Karpas-422 (cell line): ENCODE data around the gene TMEM169. TPM values are rescaled to one million over a fixed set of nuclear protein-coding genes. Genes with fewer than 3 reads are reported as not detected.
A peak's percentile ranks its signal among the peaks of the same experiment; 100 is the strongest.

Source experiments
- DNase-seq: peaks from one replicate; pipeline ENCODE4 v3.0.0-alpha.2; 2015
- H2AFZ ChIP-seq: fragments of 200-600 bp; sonication (generic); 2 replicates; pipeline ENCODE4 v1.6.1; 2014; ENCODE audit warnings: antibody characterized with exemption, low read length, mixed read lengths
- H3K27ac ChIP-seq: fragments of 200-600 bp; sonication (generic); 2 replicates; pipeline ENCODE4 v1.5.1; 2014; ENCODE audit warnings: mild to moderate bottlenecking, low read length, moderate library complexity
- H3K27me3 ChIP-seq: fragments of 200-600 bp; sonication (generic); 2 replicates; pipeline ENCODE4 v1.6.1; 2014; ENCODE audit warnings: low read length, mixed read lengths
- H3K36me3 ChIP-seq: fragments of 200-600 bp; sonication (generic); 2 replicates; pipeline ENCODE4 v1.6.1; 2014; ENCODE audit warnings: low read length, mixed read lengths; ENCODE audit not compliant: insufficient read depth
- H3K4me1 ChIP-seq: fragments of 200-600 bp; sonication (generic); 2 replicates; pipeline ENCODE4 v1.6.1; 2014; ENCODE audit warnings: mild to moderate bottlenecking, low read length, mixed read lengths
- H3K4me2 ChIP-seq: fragments of 200-600 bp; sonication (generic); 2 replicates; pipeline ENCODE4 v1.6.1; 2014; ENCODE audit warnings: low read length, low read depth, mild to moderate bottlenecking; ENCODE audit not compliant: poor library complexity, severe bottlenecking
- H3K4me3 ChIP-seq: fragments of 200-600 bp; sonication (generic); 2 replicates; pipeline ENCODE4 v1.5.1; 2014; ENCODE audit warnings: mild to moderate bottlenecking, antibody characterized with exemption, low read length, mixed read lengths
- H3K79me2 ChIP-seq: fragments of 200-600 bp; sonication (generic); 2 replicates; pipeline ENCODE4 v1.6.1; 2014; ENCODE audit warnings: mild to moderate bottlenecking, low read length, mixed read lengths
- H3K9ac ChIP-seq: fragments of 200-600 bp; sonication (generic); 2 replicates; pipeline ENCODE4 v1.6.0; 2014; ENCODE audit warnings: low read length
- H3K9me2 ChIP-seq: fragments of 200-600 bp; sonication (generic), shearing (Covaris generic); replicated peaks from 2 replicates; pipeline ENCODE4 v1.6.0; 2014; ENCODE audit warnings: mild to moderate bottlenecking, low read length, moderate library complexity; ENCODE audit not compliant: insufficient read depth
- H3K9me3 ChIP-seq: fragments of 300-700, 200-600 bp; sonication (generic); 2 replicates; pipeline ENCODE4 v1.6.1; 2014; ENCODE audit warnings: low read length, mixed read lengths
- H4K20me1 ChIP-seq: fragments of 200-600 bp; sonication (generic); 2 replicates; pipeline ENCODE4 v1.6.1; 2014; ENCODE audit warnings: mild to moderate bottlenecking, antibody characterized with exemption, low read length, low read depth; ENCODE audit not compliant: insufficient read depth
- total RNA-seq: library from RNA; depleted of rRNA; stranded (reverse); fragments of >200 nt; shearing (Covaris generic); gene quantifications from 2 replicates; pipeline ENCODE4 v1.2.3, GENCODE V29; 2014; ENCODE audit warnings: low replicate concordance

Gene TMEM169
- total RNA-seq, 1 experiment from 2014 or later = not detected

GRCh38 chr2:216110620-216111019 lies 28.9 kb downstream of the TMEM169 start:
- peak overlapping the region; percentile 98 for H3K9ac ChIP-seq
- no peaks in the 10 kb centered on the region for H3K27me3 ChIP-seq
- H3K9me2 ChIP-seq = no peaks in the 10 kb centered on the region
- peak overlapping the region; percentile 87 for H3K27ac ChIP-seq
- H4K20me1 ChIP-seq = peaks cover 12% of the 10 kb centered on the region; the same call in 1 of the 2 replicates
- peak overlapping the region; percentile 94 for H3K4me2 ChIP-seq
- peak overlapping the region; percentile 95 for H3K4me3 ChIP-seq
- H2AFZ ChIP-seq = no peak overlapping the region
- H3K4me1 ChIP-seq = peaks cover 54% of the 10 kb centered on the region
- H3K36me3 ChIP-seq = peaks cover 44% of the 10 kb centered on the region
- no peaks in the 10 kb centered on the region for H3K9me3 ChIP-seq
- H3K79me2 ChIP-seq = peaks cover 43% of the 10 kb centered on the region
- no peak for DNase-seq

DNA sequence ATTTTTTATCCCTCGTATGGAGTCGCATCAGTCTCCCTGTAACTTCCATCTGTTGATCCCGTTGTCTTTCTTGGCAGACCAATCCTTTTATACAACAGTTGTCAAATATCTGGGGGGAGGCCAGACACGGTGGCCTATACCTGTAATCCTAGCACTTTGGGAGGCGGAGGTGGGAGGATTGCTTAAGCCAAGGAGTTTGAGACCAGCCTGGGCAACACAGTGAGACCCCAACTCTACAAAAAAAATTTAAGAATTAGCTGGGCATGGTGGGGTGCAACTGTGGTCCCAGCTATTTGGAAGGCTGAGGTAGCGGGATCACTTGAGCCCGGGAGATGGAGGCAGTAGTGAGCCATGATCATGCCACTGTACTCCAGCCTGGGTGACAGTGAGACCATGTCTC lies 29.4 kb downstream of the TMEM169 start:
- peak overlapping the region; percentile 98 for H3K9ac ChIP-seq

GRCh38 chr2:216112926-216113325 lies 31.2 kb downstream of the TMEM169 start:
- H2AFZ ChIP-seq = no peak overlapping the region
- H4K20me1 ChIP-seq = peaks cover 22% of the 10 kb centered on the region; the same call in 1 of the 2 replicates
- H3K36me3 ChIP-seq = peaks cover 67% of the 10 kb centered on the region
- H3K79me2 ChIP-seq = peaks cover 66% of the 10 kb centered on the region
- H3K27me3 ChIP-seq = no peaks in the 10 kb centered on the region
- peaks cover 60% of the 10 kb centered on the region for H3K4me1 ChIP-seq
- H3K9me2 ChIP-seq = no peaks in the 10 kb centered on the region
- H3K9ac ChIP-seq = no peak overlapping the region
- H3K4me3 ChIP-seq = no peak overlapping the region
- no peaks in the 10 kb centered on the region for H3K9me3 ChIP-seq
- no peak for DNase-seq
- H3K4me2 ChIP-seq = no peak overlapping the region
- H3K27ac ChIP-seq = no peak overlapping the region

More for the DNA sequence above, 29.4 kb downstream of the TMEM169 start:
- DNase-seq = no peak
- peak overlapping the region; percentile 94 for H3K4me2 ChIP-seq
- H3K27me3 ChIP-seq = no peaks in the 10 kb centered on the region
- H3K27ac ChIP-seq = no peak overlapping the region; the same call in 1 of the 2 replicates
- peak overlapping the region; percentile 95 for H3K4me3 ChIP-seq
- H3K4me1 ChIP-seq = peaks cover 59% of the 10 kb centered on the region
- no peak overlapping the region for H2AFZ ChIP-seq
- H3K79me2 ChIP-seq = peaks cover 48% of the 10 kb centered on the region
- no peaks in the 10 kb centered on the region for H3K9me3 ChIP-seq
- no peaks in the 10 kb centered on the region for H3K9me2 ChIP-seq
- peaks cover 49% of the 10 kb centered on the region for H3K36me3 ChIP-seq
- H4K20me1 ChIP-seq = peaks cover 12% of the 10 kb centered on the region; the same call in 1 of the 2 replicates

GRCh38 chr2:216113572-216113971 lies 31.9 kb downstream of the TMEM169 start:
- no peaks in the 10 kb centered on the region for H3K9me2 ChIP-seq
- H2AFZ ChIP-seq = no peak overlapping the region
- H3K36me3 ChIP-seq = peaks cover 73% of the 10 kb centered on the region
- no peak overlapping the region for H3K9ac ChIP-seq
- no peak for DNase-seq
- H3K9me3 ChIP-seq = no peaks in the 10 kb centered on the region
- H3K4me1 ChIP-seq = peaks cover 56% of the 10 kb centered on the region
- H4K20me1 ChIP-seq = peaks cover 22% of the 10 kb centered on the region; the same call in 1 of the 2 replicates
- no peak overlapping the region for H3K4me2 ChIP-seq
- H3K27ac ChIP-seq = no peak overlapping the region
- H3K27me3 ChIP-seq = no peaks in the 10 kb centered on the region
- H3K79me2 ChIP-seq = peaks cover 72% of the 10 kb centered on the region
- no peak overlapping the region for H3K4me3 ChIP-seq

- Histone ChIP-seq H3K79me2 (peaks cover 78% of the 10 kb centered on the region), H3K4me3 (no peak overlapping the region), H2AFZ (no peak overlapping the region), H3K36me3 (peaks cover 81% of the 10 kb centered on the region), H3K9ac (no peak overlapping the region), H4K20me1 (peaks cover 25% of the 10 kb centered on the region; the same call in 1 of the 2 replicates), H3K4me2 (no peak overlapping the region), H3K4me1 (peaks cover 52% of the 10 kb centered on the region), H3K27ac (no peak overlapping the region), H3K9me3 (no peaks in the 10 kb centered on the region), H3K9me2 (no peaks in the 10 kb centered on the region), H3K27me3 (no peaks in the 10 kb centered on the region)
- DNase-seq = no peak
These were observed 32.6 kb downstream of the TMEM169 start for GRCh38 chr2:216114382-216114713.

DNA sequence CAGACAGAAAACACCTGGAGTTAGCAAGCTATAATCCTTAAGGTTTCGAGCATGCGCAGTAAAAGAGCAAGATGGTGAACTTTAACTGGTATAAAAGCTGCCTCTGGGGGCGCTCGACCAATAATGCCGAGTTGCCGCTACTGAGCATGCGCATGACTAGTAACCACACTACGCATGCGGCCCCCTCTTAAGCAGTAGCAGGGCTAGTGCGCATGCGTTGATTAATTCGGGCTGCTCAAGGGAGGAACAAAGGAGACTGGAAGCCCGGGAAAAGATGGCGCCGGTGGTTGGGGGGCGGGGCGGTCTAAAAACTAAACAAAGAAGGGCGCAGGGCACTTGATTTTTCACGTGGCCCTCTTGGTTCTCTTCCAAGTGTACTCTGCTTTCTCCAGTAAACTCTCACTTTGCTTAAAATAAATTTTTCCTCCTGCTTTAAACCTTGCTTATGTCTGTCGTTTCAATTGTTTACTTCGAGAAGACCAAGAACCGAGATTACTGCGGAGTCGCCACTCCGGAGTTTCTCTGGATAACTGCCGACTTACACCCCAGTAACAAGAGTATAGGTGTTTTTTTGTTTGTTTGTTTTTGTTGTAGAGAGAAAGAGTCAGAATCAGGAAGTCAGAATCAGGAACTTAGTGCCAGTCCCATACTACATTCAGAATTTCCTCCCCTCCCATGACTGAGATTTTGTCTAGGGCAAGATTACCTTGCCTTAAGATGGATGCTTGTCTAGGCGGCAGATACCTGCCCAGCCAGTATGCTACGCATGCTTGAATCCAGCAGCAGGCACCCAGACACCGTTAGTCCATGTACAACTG lies 33.2 kb downstream of the TMEM169 start:
- DNase-seq = peak; percentile 97
- Histone ChIP-seq H3K4me3 (peak overlapping the region; percentile 53), H3K4me2 (peak overlapping the region; percentile 60), H3K9me2 (no peaks in the 10 kb centered on the region), H3K4me1 (peaks cover 52% of the 10 kb centered on the region), H3K36me3 (peaks cover 87% of the 10 kb centered on the region), H3K79me2 (peaks cover 78% of the 10 kb centered on the region), H3K27me3 (no peaks in the 10 kb centered on the region), H3K9ac (0 out of 2 replicates have a peak overlapping the region, but pooled peaks have one; percentile 10), H2AFZ (no peak overlapping the region), H3K27ac (no peak overlapping the region), H3K9me3 (no peaks in the 10 kb centered on the region), H4K20me1 (peaks cover 27% of the 10 kb centered on the region; the same call in 1 of the 2 replicates)

DNA sequence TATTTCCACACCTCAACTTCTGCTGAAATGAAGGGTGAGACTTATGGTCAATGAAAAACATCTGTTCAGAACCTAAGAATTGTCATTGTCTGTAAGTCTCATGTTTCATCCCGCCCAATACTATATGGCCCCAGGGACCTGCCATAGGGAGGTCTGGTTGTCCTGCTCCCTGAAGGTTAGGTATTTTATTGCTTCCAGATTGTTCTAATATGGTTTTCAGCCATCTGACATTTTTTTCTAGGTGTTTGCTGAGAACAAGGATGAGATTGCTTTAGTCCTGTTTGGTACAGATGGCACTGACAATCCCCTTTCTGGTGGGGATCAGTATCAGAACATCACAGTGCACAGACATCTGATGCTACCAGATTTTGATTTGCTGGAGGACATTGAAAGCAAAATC lies 34.7 kb downstream of the TMEM169 start:
- H3K9me3 ChIP-seq = no peaks in the 10 kb centered on the region
- no peak overlapping the region for H3K9ac ChIP-seq
- no peak overlapping the region for H3K27ac ChIP-seq
- peaks cover 38% of the 10 kb centered on the region for H3K4me1 ChIP-seq
- H3K9me2 ChIP-seq = no peaks in the 10 kb centered on the region
- H3K4me3 ChIP-seq = no peak overlapping the region
- no peaks in the 10 kb centered on the region for H3K27me3 ChIP-seq
- H4K20me1 ChIP-seq = peaks cover 21% of the 10 kb centered on the region; the same call in 1 of the 2 replicates
- no peak for DNase-seq
- H2AFZ ChIP-seq = no peak overlapping the region
- H3K36me3 ChIP-seq = peaks cover 85% of the 10 kb centered on the region
- H3K79me2 ChIP-seq = peaks cover 74% of the 10 kb centered on the region
- H3K4me2 ChIP-seq = no peak overlapping the region

DNA sequence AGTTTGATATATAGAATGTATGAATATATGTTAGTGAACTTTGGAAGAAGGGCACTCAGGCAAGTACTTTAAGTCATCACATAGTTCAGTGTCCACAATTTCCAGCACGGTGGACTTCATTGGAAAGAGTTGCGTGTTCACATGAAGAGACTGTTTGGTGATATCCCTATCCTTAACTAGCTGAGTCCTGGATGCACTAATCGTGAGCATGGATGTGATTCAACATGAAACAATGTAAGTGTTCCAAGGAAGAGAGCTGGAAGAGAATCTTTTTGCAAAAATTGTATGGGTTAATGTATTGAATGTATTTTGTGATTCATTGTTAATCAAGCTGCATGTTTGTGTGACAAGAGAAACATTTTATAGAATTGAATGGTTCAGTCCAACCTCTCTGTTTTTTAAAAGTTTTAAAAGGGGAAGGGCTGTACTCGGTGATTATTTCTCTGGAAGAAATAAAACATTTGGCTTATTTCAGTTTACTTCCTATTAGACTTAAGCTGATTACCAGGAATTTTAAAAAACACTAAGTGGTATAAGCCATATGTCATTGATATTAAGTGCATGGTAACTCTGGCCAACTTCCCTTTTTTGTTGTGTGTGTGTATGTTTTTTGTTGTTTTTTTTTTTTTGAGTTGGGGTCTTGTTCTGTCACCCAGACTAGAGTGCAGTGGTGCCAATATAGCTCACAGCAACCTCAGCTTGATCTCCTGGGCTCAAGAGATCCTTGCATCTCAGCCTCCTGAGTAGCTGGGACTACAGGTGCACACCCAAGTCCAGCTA lies 36.0 kb downstream of the TMEM169 start:
- Histone ChIP-seq H4K20me1 (peaks cover 22% of the 10 kb centered on the region; the same call in 1 of the 2 replicates), H3K27ac (no peak overlapping the region)

More for the DNA sequence above, 36.0 kb downstream of the TMEM169 start:
- Histone ChIP-seq H3K4me1 (peaks cover 25% of the 10 kb centered on the region), H3K9me3 (no peaks in the 10 kb centered on the region), H2AFZ (no peak overlapping the region), H3K9ac (no peak overlapping the region), H3K79me2 (peaks cover 76% of the 10 kb centered on the region), H3K4me3 (no peak overlapping the region), H3K36me3 (peaks cover 84% of the 10 kb centered on the region), H3K4me2 (no peak overlapping the region), H3K9me2 (no peaks in the 10 kb centered on the region), H3K27me3 (no peaks in the 10 kb centered on the region)
- no peak for DNase-seq
